ENCODE data around the gene MCOLN2. TPM values are rescaled to one million over a fixed set of nuclear protein-coding genes. Genes with fewer than 3 reads are reported as not detected.

The MCOLN2 gene
- total and polyA plus RNA-seq, 2 of the 8 experiments (the other 6 are each of a cell fraction or from before 2014, with no cell fraction given), result 1.7 to 6.1 TPM

DNA sequence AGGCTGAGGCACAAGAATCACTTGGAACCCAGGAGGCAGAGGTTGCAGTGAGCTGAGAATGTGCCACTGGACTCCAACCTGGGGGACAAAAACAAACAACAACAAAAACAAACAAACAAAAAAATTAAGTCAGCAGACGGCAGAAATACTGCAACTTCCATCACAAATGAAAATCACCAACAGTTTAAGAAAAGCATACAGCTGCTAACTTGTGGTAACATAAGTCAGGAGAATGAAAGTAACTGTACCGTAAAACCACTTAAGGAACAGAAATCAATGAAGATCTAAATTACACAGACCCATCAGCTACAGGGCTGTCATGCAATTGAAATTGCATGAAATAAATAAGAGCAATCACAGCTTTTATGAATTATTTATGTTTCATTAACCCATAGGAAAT lies 25.0 kb downstream of the MCOLN2 start:
- H4K8ac ChIP-seq (ENCODE audit: extremely low read depth, insufficient read depth, low read length), result no peak overlapping the region
- no peak overlapping the region for H2BK15ac ChIP-seq (ENCODE audit: low read length)
- no peaks in the 10 kb centered on the region for H3K79me1 ChIP-seq (ENCODE audit: low read depth, low read length)
- ChIA-PET CTCF (ENCODE audit: partially characterized antibody) (interaction anchor here (0.7 to 1.7 kb wide), 6 partner anchors 10 to 869 kb away, joined by 3 to 7 read pairs (median 3); no protein-coding TSS in a partner anchor), POLR2A (ENCODE audit: partially characterized antibody) (no interaction called here)
- no peak overlapping the region for H3K23ac ChIP-seq (ENCODE audit: insufficient read length)
- H3K27ac ChIP-seq (ENCODE audit: low read depth, low read length), result no peak overlapping the region
- no peak overlapping the region for H2BK120ac ChIP-seq (replicated peaks; ENCODE audit: low read depth, low read length)
- H4K20me1 ChIP-seq (replicated peaks in 1 of 2; ENCODE audit: control insufficient read depth in 1 of 2, insufficient read depth in 2 of 2, low read length in 2 of 2), result no peaks in the 10 kb centered on the region
- H4K5ac ChIP-seq (ENCODE audit: insufficient read length, low read depth, low read length), result no peak overlapping the region
- H3K14ac ChIP-seq (ENCODE audit: insufficient read length), result no peak overlapping the region
- no peaks in the 10 kb centered on the region for H3K36me3 ChIP-seq (ENCODE audit: control insufficient read depth in 2 of 4, insufficient read depth in 4 of 4, low read length in 3 of 4)
- H3K4me3 ChIP-seq (ENCODE audit: extremely low read depth in 1 of 4, insufficient read depth in 2 of 4, low read depth in 3 of 4, low read length in 4 of 4), result no peak overlapping the region
- no peak for FAIRE-seq
- no peak overlapping the region for H4K91ac ChIP-seq (replicated peaks; ENCODE audit: insufficient read length, low read length)
- no peak overlapping the region for H3K56ac ChIP-seq (replicated peaks; ENCODE audit: insufficient read length, low read depth, low read length)
- no peak overlapping the region for H2AFZ ChIP-seq (ENCODE audit: low read length)
- WGBS, 2 experiments (ENCODE audit: extremely low coverage in 1 of 2, insufficient coverage in 1 of 2, insufficient read length in 1 of 2, insufficient replicate concordance in 2 of 2, low coverage in 1 of 2, low lambda C conversion rate in 2 of 2, missing lambda C conversion rate in 1 of 2), result 78% methylated on average over 2 of the region's 2 CpGs; no CpG with 5 or more reads in 1 of the 2 experiments
- H3K79me2 ChIP-seq (ENCODE audit: control insufficient read depth in 1 of 2, insufficient read depth in 2 of 2, low read length in 2 of 2), result no peaks in the 10 kb centered on the region
- no peak overlapping the region for H2AK5ac ChIP-seq (ENCODE audit: low read depth, low read length)
- no peak overlapping the region for H3K4me2 ChIP-seq (ENCODE audit: insufficient read depth in 1 of 2, low read depth in 2 of 2, low read length in 2 of 2)
- H2BK12ac ChIP-seq (ENCODE audit: low read depth, low read length), result no peak overlapping the region
- H2BK5ac ChIP-seq (ENCODE audit: low read depth, low read length), result no peak overlapping the region
- no peaks in the 10 kb centered on the region for H3K23me2 ChIP-seq (ENCODE audit: low read depth, low read length)
- no peaks in the 10 kb centered on the region for H3K27me3 ChIP-seq (replicated peaks in 1 of 4; ENCODE audit: control insufficient read depth in 3 of 4, extremely low read depth in 1 of 4, insufficient read depth in 3 of 4, low read length in 3 of 4)
- H3K4me1 ChIP-seq (replicated peaks in 1 of 4; ENCODE audit: control insufficient read depth in 3 of 4, insufficient read depth in 4 of 4, low read length in 3 of 4), result peaks cover 0 to 5% (median 0%) of the 10 kb centered on the region in 4 experiments; a peak in 3 of 7 replicates
- no peak overlapping the region for H3K18ac ChIP-seq (ENCODE audit: extremely low read depth, low read length)
- H2BK20ac ChIP-seq (ENCODE audit: low read length), result no peak overlapping the region
- H3K9ac ChIP-seq (replicated peaks in 1 of 4; ENCODE audit: extremely low read depth in 1 of 4, low read depth in 3 of 4, low read length in 3 of 4), result no peak overlapping the region
- DNase-seq (ENCODE audit: low read depth in 1 of 2, low spot score in 2 of 2), result no peak
- H3K9me3 ChIP-seq (ENCODE audit: insufficient read depth in 2 of 2, low read depth in 1 of 2, low read length in 1 of 2), result no peaks in the 10 kb centered on the region
- no peak overlapping the region for H3K4ac ChIP-seq (replicated peaks; ENCODE audit: insufficient read length, low read depth, low read length)
- TF ChIP-seq, protein P1, sequence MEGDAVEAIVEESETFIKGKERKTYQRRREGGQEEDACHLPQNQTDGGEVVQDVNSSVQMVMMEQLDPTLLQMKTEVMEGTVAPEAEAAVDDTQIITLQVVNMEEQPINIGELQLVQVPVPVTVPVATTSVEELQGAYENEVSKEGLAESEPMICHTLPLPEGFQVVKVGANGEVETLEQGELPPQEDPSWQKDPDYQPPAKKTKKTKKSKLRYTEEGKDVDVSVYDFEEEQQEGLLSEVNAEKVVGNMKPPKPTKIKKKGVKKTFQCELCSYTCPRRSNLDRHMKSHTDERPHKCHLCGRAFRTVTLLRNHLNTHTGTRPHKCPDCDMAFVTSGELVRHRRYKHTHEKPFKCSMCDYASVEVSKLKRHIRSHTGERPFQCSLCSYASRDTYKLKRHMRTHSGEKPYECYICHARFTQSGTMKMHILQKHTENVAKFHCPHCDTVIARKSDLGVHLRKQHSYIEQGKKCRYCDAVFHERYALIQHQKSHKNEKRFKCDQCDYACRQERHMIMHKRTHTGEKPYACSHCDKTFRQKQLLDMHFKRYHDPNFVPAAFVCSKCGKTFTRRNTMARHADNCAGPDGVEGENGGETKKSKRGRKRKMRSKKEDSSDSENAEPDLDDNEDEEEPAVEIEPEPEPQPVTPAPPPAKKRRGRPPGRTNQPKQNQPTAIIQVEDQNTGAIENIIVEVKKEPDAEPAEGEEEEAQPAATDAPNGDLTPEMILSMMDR (IDR thresholded peaks at IDR 0.05; ENCODE audit: control extremely low read depth in 1 of 3, insufficient read depth in 1 of 3, low read depth in 1 of 3, low read length in 3 of 3), result no peak
- TF ChIP-seq PHF8 (conservative IDR thresholded peaks at IDR 0.05; ENCODE audit: low read depth, low read length), result no peak
- TF ChIP-seq JUN (IDR thresholded peaks at IDR 0.05; ENCODE audit: low read depth, low read length), result no peak
- TF ChIP-seq KDM5A (IDR thresholded peaks at IDR 0.05; ENCODE audit: low read length), result no peak
- TF ChIP-seq GTF2F1 (IDR thresholded peaks at IDR 0.05; ENCODE audit: borderline replicate concordance, low read depth, low read length), result no peak
- TF ChIP-seq BRCA1 (IDR thresholded peaks at IDR 0.05; ENCODE audit: low read depth, low read length), result no peak
- TF ChIP-seq, protein P2, sequence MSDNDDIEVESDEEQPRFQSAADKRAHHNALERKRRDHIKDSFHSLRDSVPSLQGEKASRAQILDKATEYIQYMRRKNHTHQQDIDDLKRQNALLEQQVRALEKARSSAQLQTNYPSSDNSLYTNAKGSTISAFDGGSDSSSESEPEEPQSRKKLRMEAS (IDR thresholded peaks at IDR 0.05), result no peak
- TF ChIP-seq, protein P3, sequence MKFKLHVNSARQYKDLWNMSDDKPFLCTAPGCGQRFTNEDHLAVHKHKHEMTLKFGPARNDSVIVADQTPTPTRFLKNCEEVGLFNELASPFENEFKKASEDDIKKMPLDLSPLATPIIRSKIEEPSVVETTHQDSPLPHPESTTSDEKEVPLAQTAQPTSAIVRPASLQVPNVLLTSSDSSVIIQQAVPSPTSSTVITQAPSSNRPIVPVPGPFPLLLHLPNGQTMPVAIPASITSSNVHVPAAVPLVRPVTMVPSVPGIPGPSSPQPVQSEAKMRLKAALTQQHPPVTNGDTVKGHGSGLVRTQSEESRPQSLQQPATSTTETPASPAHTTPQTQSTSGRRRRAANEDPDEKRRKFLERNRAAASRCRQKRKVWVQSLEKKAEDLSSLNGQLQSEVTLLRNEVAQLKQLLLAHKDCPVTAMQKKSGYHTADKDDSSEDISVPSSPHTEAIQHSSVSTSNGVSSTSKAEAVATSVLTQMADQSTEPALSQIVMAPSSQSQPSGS (IDR thresholded peaks at IDR 0.05; ENCODE audit: low read length), result no peak
- TF ChIP-seq RXRA (IDR thresholded peaks at IDR 0.05; ENCODE audit: insufficient read depth, low read depth, low read length), result no peak
- TF ChIP-seq ASH2L (IDR thresholded peaks at IDR 0.05; ENCODE audit: low read length), result no peak

All from H1 (cell line).